PFSK-1 (cell line): ENCODE measurements around the gene B3GALT4.

Experiments
- POLR2AphosphoS5 ChIP-seq: IDR thresholded peaks from 2 replicates; pipeline ENCODE4 v1.6.1; 2012; ENCODE audit warnings: low read depth, mild to moderate bottlenecking, control low read depth, low read length, moderate library complexity
- REST ChIP-seq, 2 experiments: IDR thresholded peaks; 2 replicates each; pipeline versions ENCODE4 v1.6.1 to v1.8.0; 2011 to 2012; ENCODE audit warnings: low read depth in 2 of 2, low read length in 2 of 2, control low read depth in 1 of 2, inconsistent platforms in 1 of 2, mild to moderate bottlenecking in 1 of 2, moderate library complexity in 1 of 2; ENCODE audit not compliant: insufficient read depth in 1 of 2
- SIN3A ChIP-seq: IDR thresholded peaks from 2 replicates; pipeline ENCODE4 v1.6.1; 2012; ENCODE audit warnings: mild to moderate bottlenecking, low read length, moderate library complexity, borderline replicate concordance; ENCODE audit not compliant: insufficient read depth
- TAF1 ChIP-seq: IDR thresholded peaks from 2 replicates; pipeline ENCODE4 v1.6.1; 2012; ENCODE audit warnings: low read length, control low read depth, borderline replicate concordance; ENCODE audit not compliant: insufficient read depth

GRCh38 chr6:33280539-33280938 lies 3.6 kb downstream of the B3GALT4 start:
- TF ChIP-seq SIN3A, result no peak
- no peak for TF ChIP-seq TAF1
- TF ChIP-seq REST (IDR thresholded peaks at IDR 0.05; ENCODE audit: insufficient read depth in 1 of 2, low read depth in 2 of 2, low read length in 2 of 2), result no peak
- no peak for TF ChIP-seq POLR2AphosphoS5
